Stimulated activated CD4-positive, alpha-beta T cell treated with anti-CD3 and anti-CD28 coated beads, Interleukin-1b, Interleukin-23, amount 100 ng/mL, for 24 hours (primary cell): ENCODE results near the gene PARD6G.

ENCODE experiments used
- DNase-seq, 4 experiments: peaks; one replicate each; pipeline ENCODE4 v3.0.0-alpha.2; 2020; ENCODE audit warnings: low read depth in 4 of 4, low spot score in 1 of 4

The PARD6G gene

GRCh38 chr18:80191264-80191663 is 56.0 kb downstream of the PARD6G start:
- no peak for DNase-seq

- DNase-seq, result no peak
Observed at GRCh38 chr18:80190311-80190710, 57.0 kb downstream of the PARD6G start.

GRCh38 chr18:80189531-80189865 is 57.8 kb downstream of the PARD6G start:
- DNase-seq, result no peak

- DNase-seq, result no peak
Observed at GRCh38 chr18:80188643-80189530, 58.4 kb downstream of the PARD6G start.

GRCh38 chr18:80187956-80188642 is 59.2 kb downstream of the PARD6G start:
- no peak for DNase-seq

- DNase-seq, result no peak
Observed at GRCh38 chr18:80185545-80185944, 61.8 kb downstream of the PARD6G start.

GRCh38 chr18:80184243-80184772 is 63.0 kb downstream of the PARD6G start:
- no peak for DNase-seq

GRCh38 chr18:80183273-80184050 is 63.9 kb downstream of the PARD6G start:
- no peak for DNase-seq

GRCh38 chr18:80182855-80183254 is 64.5 kb downstream of the PARD6G start:
- no peak for DNase-seq

- no peak for DNase-seq
Observed at GRCh38 chr18:80181642-80182461, 65.5 kb downstream of the PARD6G start.

- no peak for DNase-seq
Observed at GRCh38 chr18:80180778-80181564, 66.3 kb downstream of the PARD6G start.

- DNase-seq, result no peak
Observed at GRCh38 chr18:80179857-80180558, 67.3 kb downstream of the PARD6G start.

- DNase-seq, result no peak
Observed at GRCh38 chr18:80178935-80179818, 68.1 kb downstream of the PARD6G start.

- DNase-seq, result no peak
Observed at GRCh38 chr18:80177128-80177527, 70.2 kb downstream of the PARD6G start.

- no peak for DNase-seq
Observed at GRCh38 chr18:80176334-80177073, 70.8 kb downstream of the PARD6G start.

GRCh38 chr18:80175451-80176204 is 71.7 kb downstream of the PARD6G start:
- DNase-seq, result no peak

GRCh38 chr18:80173060-80173459 is 74.3 kb downstream of the PARD6G start:
- DNase-seq, result no peak
